CD4-positive, alpha-beta T cell treated with Interleukin-21 for 1 hour (primary cell): ENCODE data around the gene RBM12.
A peak's percentile ranks its signal among the peaks of the same experiment; 100 is the strongest.
"Not testable (repeated sequence)": the region's sequence is repeated elsewhere in the genome, so short reads cannot be mapped to it uniquely, and the experiment has no call there.

Experiments used
- DNase-seq: peaks from one replicate; pipeline ENCODE4 v3.0.0-alpha.2; 2020

RBM12 gene, protein sequence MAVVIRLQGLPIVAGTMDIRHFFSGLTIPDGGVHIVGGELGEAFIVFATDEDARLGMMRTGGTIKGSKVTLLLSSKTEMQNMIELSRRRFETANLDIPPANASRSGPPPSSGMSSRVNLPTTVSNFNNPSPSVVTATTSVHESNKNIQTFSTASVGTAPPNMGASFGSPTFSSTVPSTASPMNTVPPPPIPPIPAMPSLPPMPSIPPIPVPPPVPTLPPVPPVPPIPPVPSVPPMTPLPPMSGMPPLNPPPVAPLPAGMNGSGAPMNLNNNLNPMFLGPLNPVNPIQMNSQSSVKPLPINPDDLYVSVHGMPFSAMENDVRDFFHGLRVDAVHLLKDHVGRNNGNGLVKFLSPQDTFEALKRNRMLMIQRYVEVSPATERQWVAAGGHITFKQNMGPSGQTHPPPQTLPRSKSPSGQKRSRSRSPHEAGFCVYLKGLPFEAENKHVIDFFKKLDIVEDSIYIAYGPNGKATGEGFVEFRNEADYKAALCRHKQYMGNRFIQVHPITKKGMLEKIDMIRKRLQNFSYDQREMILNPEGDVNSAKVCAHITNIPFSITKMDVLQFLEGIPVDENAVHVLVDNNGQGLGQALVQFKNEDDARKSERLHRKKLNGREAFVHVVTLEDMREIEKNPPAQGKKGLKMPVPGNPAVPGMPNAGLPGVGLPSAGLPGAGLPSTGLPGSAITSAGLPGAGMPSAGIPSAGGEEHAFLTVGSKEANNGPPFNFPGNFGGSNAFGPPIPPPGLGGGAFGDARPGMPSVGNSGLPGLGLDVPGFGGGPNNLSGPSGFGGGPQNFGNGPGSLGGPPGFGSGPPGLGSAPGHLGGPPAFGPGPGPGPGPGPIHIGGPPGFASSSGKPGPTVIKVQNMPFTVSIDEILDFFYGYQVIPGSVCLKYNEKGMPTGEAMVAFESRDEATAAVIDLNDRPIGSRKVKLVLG

DNA sequence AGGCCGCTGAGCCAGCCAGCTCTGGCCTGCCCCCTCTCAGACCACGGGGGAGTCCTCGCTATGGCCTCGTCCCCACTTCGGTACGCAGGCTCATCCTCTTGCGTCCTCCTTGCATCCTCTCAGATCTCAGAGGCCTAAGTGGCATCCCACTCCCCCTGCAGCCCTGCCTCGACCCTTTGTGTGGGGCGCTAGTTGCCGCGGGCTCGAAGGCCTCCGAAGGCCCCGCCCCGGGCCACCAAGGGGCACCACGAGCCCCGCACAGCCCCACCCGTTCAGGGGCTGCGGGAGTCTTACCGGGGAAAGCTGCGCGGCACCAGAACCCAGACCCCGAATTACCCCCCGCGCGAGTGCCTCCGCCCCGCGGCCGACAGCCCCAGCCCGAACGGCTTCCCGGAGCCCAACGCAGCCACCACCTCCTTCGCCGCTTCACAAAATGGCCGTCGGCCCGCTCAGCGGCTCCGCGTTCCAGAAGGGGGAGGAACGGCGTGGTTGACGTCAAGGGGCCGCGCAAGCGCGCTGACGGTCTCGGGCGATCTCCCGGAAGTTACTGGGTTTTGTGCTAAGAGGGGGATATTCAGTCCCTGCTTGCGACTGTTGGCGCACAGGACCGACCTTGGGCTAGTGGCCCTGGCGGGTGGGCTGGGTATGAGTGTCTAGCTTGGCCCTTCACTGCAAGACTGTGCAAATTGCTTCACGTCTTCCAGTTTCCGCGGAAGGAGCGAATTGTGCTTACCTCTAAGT, at the start of gene RBM12, which contains the start of gene CPNE1:
RBM12 (minus strand) TSS at position 435 of the 741 bp plus-strand sequence. CDS start 9,578 bp downstream, outside the sequence.
CPNE1 (minus strand) TSS at position 435 of the 741 bp plus-strand sequence. CDS start 31,977 bp downstream, outside the sequence.
- peak; percentile 95 for DNase-seq

DNA sequence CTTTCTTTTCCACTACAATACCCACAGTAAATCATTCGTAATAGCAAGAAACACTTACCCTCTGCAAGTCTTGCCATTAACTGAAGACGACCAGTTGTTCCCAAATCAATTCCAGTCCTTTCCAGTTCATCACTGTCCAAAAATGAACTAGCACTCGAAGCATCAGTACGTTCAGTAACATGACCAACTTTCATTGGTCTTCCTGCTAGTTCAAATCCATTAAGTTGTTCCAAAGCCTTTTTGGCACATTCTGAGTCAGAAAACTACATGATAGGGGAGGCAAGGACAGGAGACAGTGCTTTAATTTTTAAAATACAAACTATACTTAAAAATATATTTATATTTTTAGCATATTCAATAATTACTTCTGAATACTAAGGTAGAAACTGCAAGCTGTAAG, 49.4 kb upstream of the RBM12 start:
- no peak for DNase-seq

DNA sequence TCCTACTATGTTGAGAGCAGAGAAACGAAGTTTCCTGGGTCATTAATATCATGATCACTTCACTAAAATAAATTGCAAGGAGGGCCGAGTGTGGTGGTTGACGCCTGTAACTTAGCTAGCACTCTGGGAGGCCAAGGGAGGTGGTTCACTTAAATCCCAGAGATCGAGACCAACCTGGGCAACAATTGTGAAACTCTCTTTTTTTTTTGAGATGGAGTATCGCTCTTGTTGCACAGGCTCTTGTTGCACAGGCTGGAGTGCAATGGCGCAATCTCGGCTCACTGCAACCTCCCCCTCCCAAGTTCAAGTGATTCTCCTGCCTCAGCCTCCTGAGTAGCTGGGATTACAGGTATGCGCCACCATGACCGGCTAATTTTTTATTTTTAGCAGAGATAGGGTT, 48.4 kb upstream of the RBM12 start:
- DNase-seq: not testable (repeated sequence)

DNA sequence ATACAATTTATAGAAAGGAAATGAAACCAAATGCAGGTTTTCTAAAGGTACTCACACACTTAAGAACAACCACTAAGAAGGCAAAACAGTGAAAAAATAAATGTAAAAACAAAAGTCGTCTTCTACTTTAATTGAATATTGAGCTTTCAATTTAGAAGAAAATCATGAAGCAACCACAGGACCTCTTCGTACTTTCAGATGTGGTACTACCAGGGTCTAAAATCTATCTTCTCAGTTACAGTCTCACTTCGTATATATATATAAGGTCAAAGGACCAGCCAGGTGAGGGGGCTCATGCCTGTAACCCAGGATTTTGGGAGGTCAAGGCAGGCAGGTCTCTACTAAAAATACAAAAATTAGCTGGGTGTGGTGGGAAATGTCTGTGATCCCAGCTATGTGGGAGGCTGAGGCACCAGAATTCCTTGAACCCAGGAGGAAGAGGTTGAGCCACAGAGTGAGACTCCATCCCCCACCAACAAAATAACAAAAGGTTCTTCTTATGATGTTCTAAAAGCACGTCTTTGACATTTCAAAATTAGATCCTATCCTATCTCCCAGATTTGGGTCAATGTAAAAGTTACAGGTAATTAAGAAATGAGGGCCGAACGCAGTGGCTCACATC, 47.0 kb upstream of the RBM12 start:
- DNase-seq: no peak

DNA sequence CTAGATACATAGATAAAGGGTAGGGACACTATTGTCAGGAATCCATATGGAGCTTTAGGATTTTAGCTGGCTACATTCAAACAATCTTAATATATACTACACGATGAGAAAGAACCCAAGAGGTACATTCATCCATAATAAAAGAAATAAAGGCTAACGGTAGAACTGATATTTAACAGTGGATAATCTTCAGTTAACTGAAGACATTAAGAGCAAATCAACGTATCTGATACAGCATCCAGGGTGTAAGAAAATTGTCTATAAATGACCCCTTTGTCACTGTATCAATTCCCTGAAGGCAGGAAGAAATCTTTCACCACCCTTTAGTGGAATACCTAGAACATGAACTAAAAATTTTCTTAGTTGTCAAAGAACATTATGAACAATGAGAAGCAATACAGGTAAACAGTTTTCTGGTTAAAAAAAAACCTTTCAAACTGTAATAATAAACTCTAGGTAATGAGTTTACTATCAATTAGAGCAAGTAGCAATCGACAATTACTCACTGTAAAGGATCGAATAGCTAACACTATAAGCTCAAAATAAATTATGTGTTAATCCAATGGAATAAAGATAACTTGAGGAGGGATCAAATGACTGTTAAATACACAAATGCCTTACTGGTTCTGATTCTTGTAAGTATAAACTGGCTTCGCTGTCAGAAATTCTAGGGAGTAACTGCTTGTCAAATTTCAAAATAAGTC, 46.3 kb upstream of the RBM12 start:
- no peak for DNase-seq

DNA sequence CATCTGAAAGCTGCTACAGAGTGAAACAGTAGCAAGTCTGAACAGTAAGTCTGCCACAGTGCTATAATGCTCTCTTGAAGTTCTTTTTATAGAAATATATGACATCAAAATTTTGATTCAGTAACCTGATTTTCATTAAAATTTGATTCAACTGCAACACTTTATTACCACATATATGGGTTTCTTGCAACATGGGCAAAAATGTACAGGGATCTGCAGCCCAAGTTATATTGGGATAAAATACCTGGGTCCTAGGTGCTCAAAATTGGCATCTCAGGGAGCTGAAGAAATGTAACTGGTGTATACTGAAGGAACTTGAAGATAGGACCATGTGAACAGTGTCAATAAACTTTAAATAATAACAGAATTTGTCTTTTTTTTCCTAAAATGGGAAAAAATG, 45.3 kb upstream of the RBM12 start:
- no peak for DNase-seq

DNA sequence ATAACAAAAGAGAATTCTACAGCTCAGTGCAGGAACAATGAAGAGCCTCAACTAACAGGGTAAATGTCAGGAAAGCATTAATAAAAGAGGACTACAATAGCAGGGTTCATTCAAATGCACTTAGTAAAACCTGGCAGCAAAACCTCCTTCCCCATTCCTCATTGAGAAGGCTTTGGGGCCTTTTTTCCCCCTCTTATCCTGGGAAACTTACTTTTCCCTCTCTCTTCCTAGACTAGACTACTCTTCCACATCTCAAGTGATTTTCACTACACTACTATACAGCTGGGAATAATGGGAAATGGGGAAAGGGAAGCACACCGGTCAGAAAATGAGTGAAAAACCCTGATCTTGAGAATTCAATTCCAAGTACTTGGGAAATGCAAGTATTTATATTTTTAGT, 44.6 kb upstream of the RBM12 start:
- DNase-seq: no peak

DNA sequence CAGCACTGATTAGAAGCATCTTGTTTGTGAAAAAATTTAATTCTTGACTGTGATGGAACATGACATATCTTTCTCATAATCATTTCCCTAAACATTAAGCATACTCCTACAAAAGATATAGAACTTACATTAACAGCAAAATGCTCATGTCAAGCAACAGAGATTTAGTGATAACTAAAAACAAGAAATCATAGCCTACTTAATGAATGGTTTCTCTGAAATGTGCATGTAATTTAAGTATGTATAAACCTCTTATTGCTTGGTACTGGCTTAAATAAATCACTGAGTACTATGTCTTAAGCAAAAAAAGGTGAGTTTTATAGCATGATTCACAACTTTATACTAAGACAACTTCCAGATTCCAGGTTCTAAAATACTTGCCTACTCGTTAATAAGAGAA, 43.8 kb upstream of the RBM12 start:
- no peak for DNase-seq

DNA sequence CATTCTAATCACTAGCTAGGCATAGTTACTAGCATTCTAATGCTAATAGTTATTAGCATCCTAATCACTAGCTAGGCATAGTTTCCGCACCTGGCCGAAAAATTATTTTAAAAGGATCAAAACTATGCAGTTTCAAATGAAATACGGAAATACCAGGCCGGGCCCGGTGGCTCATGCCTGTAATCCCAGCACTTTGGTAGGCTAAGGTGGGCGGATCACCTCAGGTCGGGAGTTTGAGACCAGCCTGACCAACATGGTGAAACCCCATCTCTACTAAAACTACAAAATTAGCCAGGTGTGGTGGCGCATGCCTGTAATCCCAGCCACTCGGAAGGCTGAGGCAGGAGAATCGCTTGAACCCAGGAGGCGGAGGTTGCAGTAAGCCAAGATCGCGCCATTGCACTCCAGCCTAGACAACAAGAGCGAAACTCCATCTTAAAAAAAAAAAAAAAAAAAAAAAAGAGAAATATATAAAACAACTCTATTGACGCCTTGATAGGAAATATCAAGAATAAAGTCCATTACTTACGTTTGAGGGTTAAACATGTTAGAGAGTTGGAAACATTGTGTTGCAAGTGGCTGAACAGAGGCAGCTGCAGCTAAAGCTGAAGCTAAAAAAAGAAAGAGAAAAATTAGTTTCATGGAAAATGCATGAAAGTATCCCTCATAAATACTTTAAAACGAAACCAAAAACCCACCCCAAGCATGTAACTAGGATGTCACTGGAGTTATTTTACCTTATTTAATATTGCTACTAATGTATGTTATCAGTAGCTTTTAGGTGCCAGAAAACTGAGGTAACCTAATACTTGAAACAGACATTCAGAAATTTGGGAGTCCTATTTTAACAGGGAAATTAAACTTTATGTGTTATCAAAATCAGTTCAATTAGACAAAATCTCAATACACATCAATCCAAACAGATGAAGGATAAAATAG, 42.2 kb upstream of the RBM12 start:
- not testable (repeated sequence) for DNase-seq

DNA sequence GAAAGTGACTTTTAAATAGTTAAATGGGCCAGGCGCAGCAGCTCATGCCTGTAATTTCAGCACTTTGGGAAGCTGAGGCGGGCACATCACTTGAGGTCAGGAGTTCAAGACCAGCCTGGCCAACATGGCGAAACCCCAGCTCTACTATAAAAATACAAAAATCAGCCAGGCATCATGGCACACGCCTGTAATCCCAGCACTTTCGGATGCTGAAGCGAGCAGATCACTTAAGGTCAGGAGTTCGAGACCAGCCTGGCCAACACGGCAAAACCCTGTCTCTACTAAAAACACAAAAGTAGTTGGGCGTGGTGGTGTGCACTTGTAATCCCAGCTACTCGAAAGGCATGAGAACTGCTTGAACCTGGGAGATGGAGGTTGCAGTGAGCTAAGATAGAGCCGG, 41.2 kb upstream of the RBM12 start:
- DNase-seq: not testable (repeated sequence)

DNA sequence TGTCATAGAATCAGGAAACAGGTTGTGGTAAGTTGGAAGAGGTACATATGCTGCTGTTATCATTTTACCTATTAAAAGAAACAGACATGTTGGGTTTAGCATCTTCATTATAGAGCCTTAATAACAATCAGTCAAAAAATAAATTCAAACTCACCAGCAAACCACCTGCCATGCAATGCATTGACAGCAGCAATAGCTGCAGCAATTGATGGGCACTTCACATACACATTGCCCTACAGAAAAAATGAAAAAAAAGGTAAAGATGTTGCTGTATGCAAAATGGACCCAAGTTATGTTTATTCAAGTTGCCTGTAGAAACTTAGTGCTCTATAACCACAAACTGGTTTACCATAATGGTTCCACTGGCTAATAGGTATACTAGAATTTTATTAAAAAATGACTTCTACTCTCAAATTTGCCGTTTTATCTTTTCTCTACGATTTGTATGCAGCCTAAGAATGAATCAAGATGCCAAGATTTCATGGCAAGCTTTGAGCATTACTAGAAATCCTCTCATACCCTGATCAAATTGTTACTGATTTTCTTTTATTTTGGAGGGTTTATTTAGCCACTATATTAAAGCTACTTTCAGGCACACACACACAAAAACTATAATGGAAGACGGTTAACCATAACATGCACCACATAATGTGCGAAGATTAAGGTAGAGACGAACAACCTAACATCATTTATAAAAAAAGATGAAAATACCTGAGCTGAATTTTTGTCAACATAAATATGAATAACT, 40.0 kb upstream of the RBM12 start:
- DNase-seq: no peak

DNA sequence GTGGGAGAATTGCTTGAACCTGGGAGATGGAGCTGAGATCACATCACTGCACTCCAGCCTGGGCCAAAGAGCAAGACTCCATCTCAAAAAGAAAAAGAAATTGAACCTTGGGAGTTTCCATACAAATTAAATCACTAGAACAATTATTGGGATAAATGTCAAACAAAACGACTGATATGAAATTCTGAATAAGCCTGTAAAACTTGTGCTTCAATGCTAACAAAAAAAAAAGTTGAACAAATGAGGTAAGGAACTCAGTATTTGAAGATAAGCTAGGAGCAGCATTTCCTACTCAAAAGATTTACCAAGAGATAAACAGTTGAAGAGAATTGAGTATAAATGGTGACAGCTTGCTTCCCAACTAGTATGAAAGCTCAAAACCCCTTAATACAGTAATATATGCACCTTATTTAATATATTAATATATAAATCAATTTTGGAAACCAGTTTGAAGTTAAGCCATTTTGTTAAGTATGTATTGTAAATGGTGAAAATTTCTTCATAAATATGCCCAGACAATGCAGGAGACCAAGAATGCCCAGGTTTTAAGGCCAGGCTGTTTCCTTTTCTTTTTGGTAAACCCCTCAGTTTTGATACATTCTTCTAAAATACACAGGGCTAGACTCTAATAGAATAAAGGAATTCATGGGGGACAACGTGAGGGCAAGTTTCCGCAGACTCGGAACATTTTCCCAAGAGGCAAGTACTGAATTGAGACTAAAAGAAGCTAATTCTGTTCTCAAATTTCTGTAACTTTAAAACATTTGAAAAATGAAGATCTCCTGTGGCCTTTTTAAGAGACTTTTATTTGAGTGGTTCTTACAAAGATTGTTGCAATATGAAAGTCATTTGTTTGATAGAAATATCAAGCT, 38.4 kb upstream of the RBM12 start:
- no peak for DNase-seq

DNA sequence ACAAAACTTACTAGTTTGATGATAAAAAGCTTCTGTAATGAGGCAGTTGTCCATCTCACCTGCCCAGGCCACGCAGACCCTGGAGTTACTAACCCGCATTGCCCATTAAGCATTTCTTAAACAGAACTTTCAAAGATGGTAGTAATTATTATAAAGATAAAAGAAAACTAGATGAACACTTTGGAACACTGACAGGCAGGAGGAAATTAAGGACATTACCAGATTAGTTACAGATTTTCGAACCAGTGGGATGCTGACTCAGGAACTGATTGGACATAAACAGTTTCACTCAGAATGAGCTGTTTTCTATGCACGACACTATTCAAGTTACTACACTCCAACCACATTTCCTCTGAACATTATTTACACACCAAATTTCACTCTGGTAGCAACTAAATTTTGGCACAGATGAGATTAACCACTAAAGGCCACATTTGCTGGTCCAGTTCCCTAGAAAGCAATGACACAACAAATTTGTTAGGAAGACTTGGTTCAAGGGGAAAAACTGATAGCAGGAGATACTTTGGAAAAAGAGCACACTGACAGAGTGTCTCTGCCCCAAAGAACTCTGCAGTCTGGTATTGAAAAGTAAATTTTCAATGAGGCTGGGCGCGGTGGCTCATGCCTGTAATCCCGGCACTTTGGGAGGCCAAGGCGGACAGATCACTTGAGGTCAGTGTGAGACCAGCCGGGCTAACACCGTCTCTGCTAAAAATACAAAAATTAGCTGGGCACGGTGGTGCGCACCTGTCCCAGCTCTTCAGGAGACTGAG, 37.5 kb upstream of the RBM12 start:
- DNase-seq: no peak

DNA sequence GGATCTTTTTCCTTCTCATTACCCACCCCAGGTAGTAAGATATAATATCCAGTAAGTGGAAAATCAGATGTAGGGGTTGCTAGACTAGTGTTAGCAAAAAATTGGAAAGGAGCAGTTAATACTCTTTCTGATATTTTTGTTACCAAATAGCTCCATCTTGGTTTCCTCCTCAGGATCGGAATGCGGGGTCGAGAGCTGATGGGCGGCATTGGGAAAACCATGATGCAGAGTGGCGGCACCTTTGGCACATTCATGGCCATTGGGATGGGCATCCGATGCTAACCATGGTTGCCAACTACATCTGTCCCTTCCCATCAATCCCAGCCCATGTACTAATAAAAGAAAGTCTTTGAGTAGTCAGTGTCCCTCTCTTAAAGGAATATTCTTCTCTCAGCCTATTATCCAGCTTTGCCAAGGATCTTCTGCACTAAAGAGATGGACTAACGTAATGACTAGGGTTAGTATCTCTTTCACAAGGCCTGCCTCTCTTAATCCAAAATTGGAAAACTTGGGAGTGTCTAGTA, 36.0 kb upstream of the RBM12 start:
- no peak for DNase-seq

DNA sequence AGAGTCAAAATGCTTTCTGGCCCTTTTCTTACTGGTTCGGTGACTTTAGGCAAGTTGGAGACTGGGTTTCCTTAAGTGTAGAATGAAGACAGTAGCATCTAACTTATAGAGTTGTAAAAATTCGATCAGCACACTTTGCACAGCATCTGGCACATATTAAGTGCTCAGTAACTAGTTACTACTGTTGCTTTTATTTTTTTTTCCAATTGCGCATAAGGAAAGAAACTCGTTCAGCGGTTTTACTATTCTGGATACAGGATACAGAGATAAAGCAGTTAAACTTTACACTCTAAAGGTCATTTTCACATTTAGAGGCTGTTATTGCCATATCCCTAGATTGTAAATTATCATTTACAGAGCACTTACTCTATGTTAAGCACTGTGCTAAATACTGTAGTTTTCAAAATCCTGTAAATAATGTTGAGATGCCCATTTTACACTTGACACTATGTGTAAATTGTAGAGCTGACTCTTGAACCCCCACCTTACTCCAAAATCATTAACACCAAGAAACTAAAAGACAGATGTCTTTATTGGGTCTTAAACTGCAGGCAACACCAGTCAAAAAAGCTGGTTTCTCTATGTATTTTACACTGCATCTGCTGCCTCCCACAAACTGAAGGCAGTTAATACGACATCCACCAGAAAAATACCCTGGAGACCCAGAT, 35.4 kb upstream of the RBM12 start:
- no peak for DNase-seq

DNA sequence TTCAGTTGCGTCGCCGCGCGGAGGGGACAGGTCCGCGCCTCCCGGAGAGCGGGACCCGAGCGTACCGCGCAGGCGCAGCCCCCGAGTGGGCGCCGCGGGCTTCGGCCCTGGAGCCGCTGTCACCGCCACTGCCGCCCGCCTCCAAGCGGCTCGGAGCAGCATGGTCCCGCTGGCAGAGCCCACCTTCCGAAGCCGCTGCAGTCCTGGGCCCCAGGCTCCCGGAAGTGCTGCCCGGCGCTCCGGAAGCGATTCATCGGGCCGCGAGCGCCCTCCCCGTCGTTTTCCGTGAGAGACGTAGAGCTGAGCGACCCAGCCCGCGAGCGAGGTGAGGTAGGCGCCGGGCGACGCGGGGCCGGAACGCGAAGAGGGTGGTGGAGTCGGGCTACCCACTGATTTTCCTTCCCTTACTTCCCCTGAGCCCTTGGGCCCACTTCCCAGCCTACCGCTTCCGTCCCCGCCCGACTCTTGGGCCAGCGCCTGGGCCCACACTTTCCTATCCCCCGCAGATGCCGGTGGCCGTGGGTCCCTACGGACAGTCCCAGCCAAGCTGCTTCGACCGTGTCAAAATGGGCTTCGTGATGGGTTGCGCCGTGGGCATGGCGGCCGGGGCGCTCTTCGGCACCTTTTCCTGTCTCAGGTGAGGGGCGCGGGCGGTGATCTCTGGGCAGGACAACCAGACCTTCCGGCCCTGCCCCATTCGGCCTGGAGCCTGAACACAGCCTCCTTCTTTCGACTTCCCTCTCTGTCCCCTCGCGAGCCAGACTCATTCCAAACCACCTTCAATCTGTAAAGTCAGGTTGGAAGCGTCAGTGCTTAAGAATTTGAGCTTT, 34.6 kb upstream of the RBM12 start, which contains the start of the genes NFS1 and ROMO1:
NFS1 (minus strand) TSS at position 226 of the 830 bp plus-strand sequence; CDS start at position 162, 64 bp downstream.
ROMO1 (plus strand) TSS at position 279 of the 830 bp plus-strand sequence; CDS start at position 507, 228 bp downstream.
- peak; percentile 89 for DNase-seq
